Endothelial cell of umbilical vein (primary cell): ENCODE measurements around the gene CELF2. TPM values are rescaled to one million over a fixed set of nuclear protein-coding genes. Genes with fewer than 3 reads are reported as not detected.

ENCODE experiments used
- BruUV-seq: library from RNA; stranded (reverse); fragments of 400-500 nt; replicated peaks from 2 replicates; lab custom pipeline; 2021; lab: Mats Ljungman, UMichigan
- CTCF ChIA-PET: fragments of 300-600, 350-600 bp; sonication (Branson Sonifier 250); formaldehyde crosslinking; loops from one replicate; lab custom pipeline; 2021; ENCODE audit warnings: antibody characterized with exemption, inconsistent platforms; lab: Charles Lee
- POLR2A ChIA-PET: fragments of 300-600, 350-600 bp; sonication (Branson Sonifier 250); formaldehyde crosslinking; loops from one replicate; lab custom pipeline; 2021; ENCODE audit warnings: antibody characterized with exemption, inconsistent platforms; lab: Charles Lee
- DNase-seq: peaks from one replicate; pipeline ENCODE4 v3.0.0-alpha.2; 2011; ENCODE audit warnings: low read depth, low spot score
- FAIRE-seq: peaks from 2 replicates; lab custom pipeline; 2011; peaks lifted over from hg19 to GRCh38; lab: Jason Lieb, UNC
- H2AFZ ChIP-seq: 2 replicates; pipeline ENCODE4 v1.6.0; 2012; ENCODE audit warnings: low read depth, low read length, control low read depth, inconsistent platforms
- H3K27ac ChIP-seq: 2 replicates; pipeline ENCODE4 v1.5.1; 2011; ENCODE audit warnings: low read depth, mild to moderate bottlenecking, control low read depth, low read length, moderate library complexity; ENCODE audit not compliant: insufficient read depth
- H3K27me3 ChIP-seq, 2 experiments: 2 replicates each; pipeline versions ENCODE4 v1.6.0 to v1.6.1; 2011; ENCODE audit warnings: low read length in 2 of 2, mixed read lengths in 1 of 2; ENCODE audit not compliant: control insufficient read depth in 2 of 2, insufficient read depth in 2 of 2
- H3K36me3 ChIP-seq, 2 experiments: 2 replicates in 1 of 2; 3 replicates in 1 of 2; pipeline ENCODE4 v1.5.1; 2011; ENCODE audit warnings: low read length in 2 of 2, mild to moderate bottlenecking in 1 of 2, moderate library complexity in 1 of 2; ENCODE audit not compliant: control insufficient read depth in 2 of 2, insufficient read depth in 2 of 2; ENCODE audit errors: extremely low read depth in 1 of 2
- H3K4me1 ChIP-seq: 3 replicates; pipeline ENCODE4 v1.5.1; 2011; ENCODE audit warnings: mild to moderate bottlenecking, low read length; ENCODE audit not compliant: control insufficient read depth, insufficient read depth; ENCODE audit errors: extremely low read depth
- H3K4me2 ChIP-seq: 2 replicates; pipeline ENCODE4 v1.6.1; 2011; ENCODE audit warnings: low read length, control low read depth, mixed read lengths; ENCODE audit not compliant: insufficient read depth
- H3K4me3 ChIP-seq, 3 experiments: fragments of 200-600 bp in 1 of 3; sonication (generic), shearing (Covaris generic) in 1 of 3; replicated peaks in 1 of 3; 2 replicates each; pipeline ENCODE4 v1.5.1; 2011 to 2016; ENCODE audit warnings: control low read depth in 3 of 3, low read length in 3 of 3, mild to moderate bottlenecking in 2 of 3, inconsistent platforms in 1 of 3, low read depth in 1 of 3, moderate library complexity in 1 of 3; ENCODE audit not compliant: insufficient read depth in 1 of 3
- H3K79me2 ChIP-seq: 2 replicates; pipeline ENCODE4 v1.6.0; 2012; ENCODE audit warnings: low read length, inconsistent platforms; ENCODE audit not compliant: control insufficient read depth, insufficient read depth
- H3K9ac ChIP-seq: replicated peaks from 2 replicates; pipeline ENCODE3; 2011; ENCODE audit warnings: low read length, control low read depth; ENCODE audit not compliant: insufficient read depth; ENCODE audit errors: extremely low read depth
- H3K9me1 ChIP-seq: replicated peaks from 3 replicates; pipeline ENCODE4 v1.6.0; 2011; ENCODE audit warnings: mild to moderate bottlenecking, low read length; ENCODE audit not compliant: control insufficient read depth, insufficient read depth; ENCODE audit errors: extremely low read depth
- H3K9me3 ChIP-seq: replicated peaks from 2 replicates; pipeline ENCODE4 v1.5.1; 2012; ENCODE audit warnings: low read length, inconsistent platforms; ENCODE audit not compliant: control insufficient read depth, insufficient read depth
- H4K20me1 ChIP-seq: replicated peaks from 2 replicates; pipeline ENCODE3; 2011; ENCODE audit warnings: mild to moderate bottlenecking, low read length; ENCODE audit not compliant: control insufficient read depth, insufficient read depth; ENCODE audit errors: extremely low read depth
- EZH2 ChIP-seq: IDR thresholded peaks from 2 replicates; pipeline ENCODE4 v1.6.1; 2012; ENCODE audit warnings: borderline replicate concordance, low read depth, mild to moderate bottlenecking, moderate library complexity, low read length, inconsistent platforms; ENCODE audit not compliant: severe bottlenecking
- FOS ChIP-seq: IDR thresholded peaks from 2 replicates; pipeline ENCODE4 v1.6.1; 2011; ENCODE audit warnings: mild to moderate bottlenecking, low read length, moderate library complexity, borderline replicate concordance; ENCODE audit not compliant: insufficient read depth
- GATA2 ChIP-seq: IDR thresholded peaks from 2 replicates; pipeline ENCODE4 v1.7.0; 2011; ENCODE audit warnings: low read depth, mild to moderate bottlenecking, moderate library complexity, mixed read lengths, low read length; ENCODE audit not compliant: insufficient read length, insufficient read depth
- JUN ChIP-seq: IDR thresholded peaks from 2 replicates; pipeline ENCODE4 v1.6.1; 2011; ENCODE audit warnings: borderline replicate concordance, low read depth; ENCODE audit not compliant: insufficient read length, insufficient read depth
- MYC ChIP-seq: IDR thresholded peaks from one replicate; pipeline ENCODE4 v1.6.1; 2011; ENCODE audit warnings: mild to moderate bottlenecking, low read depth, low read length
- POLR2A ChIP-seq: IDR thresholded peaks from 2 replicates; pipeline ENCODE4 v1.6.1; 2012; ENCODE audit warnings: low read depth, mild to moderate bottlenecking, control low read depth, low read length
- POLR2AphosphoS5 ChIP-seq: IDR thresholded peaks from 2 replicates; pipeline ENCODE4 v1.6.1; 2012; ENCODE audit warnings: low read depth, mild to moderate bottlenecking, control low read depth, low read length, moderate library complexity; ENCODE audit not compliant: insufficient read depth
- dilution Hi-C: fragments of 300-500 bp; cut with MboI; formaldehyde crosslinking; loops from one replicate; pipeline ENCODE4 v1.15.0; 2019; ENCODE audit warnings: low sequenced_read_pairs; ENCODE audit not compliant: extremely low pct_ligation_motif_present
- intact Hi-C: fragments of 100-400 bp; cut with micrococcal nuclease; formaldehyde crosslinking; loops from one replicate; pipeline ENCODE4 v1.10.0; 2022
- polyA plus RNA-seq, 4 experiments: library from polyadenylated mRNA; depleted of rRNA in 3 of 4; stranded (reverse) in 3 of 4; unstranded in 1 of 4; fragments of >200 nt; gene quantifications; 2 replicates each; pipeline versions ENCODE4 v1.2.1 to v1.2.3, GENCODE V29; 2011 to 2012; ENCODE audit warnings: missing spikeins in 1 of 4
- total RNA-seq: library from RNA; stranded (reverse); gene quantifications from 2 replicates; pipeline ENCODE4 v1.2.3, GENCODE V29; 2021
- TF ChIP-seq, protein P1 (sequence below), 2 donors: IDR thresholded peaks; 1 replicate in 1 of 2; 2 replicates in 1 of 2; pipeline ENCODE4 v1.5.1; 2011; ENCODE audit warnings: low read length in 2 of 2, mild to moderate bottlenecking in 2 of 2, moderate library complexity in 2 of 2, control low read depth in 1 of 2, inconsistent platforms in 1 of 2, low read depth in 1 of 2; ENCODE audit not compliant: insufficient read depth in 1 of 2; ENCODE audit errors: extremely low read depth in 1 of 2
- TF ChIP-seq, protein P2 (sequence below): IDR thresholded peaks from 2 replicates; pipeline ENCODE4 v1.6.1; 2011; ENCODE audit not compliant: insufficient read depth, insufficient read length

CELF2 gene
- total and polyA plus RNA-seq, 2 donors (not counting 3 experiments of a cell fraction or from before 2014, with no cell fraction given), result 21.6 to 42.6 TPM

DNA sequence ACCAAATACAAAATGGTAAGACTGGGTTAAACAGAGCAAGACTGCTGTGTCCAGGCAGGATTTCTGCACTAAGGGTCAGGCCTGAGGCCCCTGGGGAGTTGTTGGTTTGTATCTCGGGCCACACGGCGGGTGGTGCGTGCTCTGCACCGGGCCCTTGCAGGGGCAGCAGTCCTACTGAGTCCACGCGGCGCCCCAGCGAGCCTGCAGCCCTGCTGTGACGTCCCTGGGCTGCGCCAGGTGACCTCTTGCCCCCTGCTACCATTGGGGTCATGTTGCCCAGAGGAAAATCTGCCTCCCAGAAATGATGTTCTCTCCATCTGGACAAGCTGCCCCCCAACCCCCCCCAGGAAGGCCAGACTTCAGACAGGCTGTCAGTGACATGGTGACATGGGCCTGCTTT is 281.5 kb downstream of the CELF2 start:
- Histone ChIP-seq H3K9me3 (no peaks in the 10 kb centered on the region), H3K36me3 (no peaks in the 10 kb centered on the region), H3K4me1 (no peaks in the 10 kb centered on the region), H3K4me3 (no peak overlapping the region), H3K27ac (no peak overlapping the region), H3K9ac (no peak overlapping the region), H2AFZ (no peak overlapping the region), H3K4me2 (no peak overlapping the region), H3K27me3 (no peaks in the 10 kb centered on the region), H3K79me2 (no peaks in the 10 kb centered on the region), H4K20me1 (no peaks in the 10 kb centered on the region), H3K9me1 (no peaks in the 10 kb centered on the region)
- FAIRE-seq (no peak), DNase-seq (no peak)
- dilution Hi-C loops (no loop called here), intact Hi-C loops (no loop called here)
- CTCF ChIA-PET, result no interaction called here
- BruUV-seq, result no TSS peak
- TF ChIP-seq FOS, result no peak
- no peak for TF ChIP-seq POLR2A
- no peak for TF ChIP-seq JUN
- TF ChIP-seq, protein P1, sequence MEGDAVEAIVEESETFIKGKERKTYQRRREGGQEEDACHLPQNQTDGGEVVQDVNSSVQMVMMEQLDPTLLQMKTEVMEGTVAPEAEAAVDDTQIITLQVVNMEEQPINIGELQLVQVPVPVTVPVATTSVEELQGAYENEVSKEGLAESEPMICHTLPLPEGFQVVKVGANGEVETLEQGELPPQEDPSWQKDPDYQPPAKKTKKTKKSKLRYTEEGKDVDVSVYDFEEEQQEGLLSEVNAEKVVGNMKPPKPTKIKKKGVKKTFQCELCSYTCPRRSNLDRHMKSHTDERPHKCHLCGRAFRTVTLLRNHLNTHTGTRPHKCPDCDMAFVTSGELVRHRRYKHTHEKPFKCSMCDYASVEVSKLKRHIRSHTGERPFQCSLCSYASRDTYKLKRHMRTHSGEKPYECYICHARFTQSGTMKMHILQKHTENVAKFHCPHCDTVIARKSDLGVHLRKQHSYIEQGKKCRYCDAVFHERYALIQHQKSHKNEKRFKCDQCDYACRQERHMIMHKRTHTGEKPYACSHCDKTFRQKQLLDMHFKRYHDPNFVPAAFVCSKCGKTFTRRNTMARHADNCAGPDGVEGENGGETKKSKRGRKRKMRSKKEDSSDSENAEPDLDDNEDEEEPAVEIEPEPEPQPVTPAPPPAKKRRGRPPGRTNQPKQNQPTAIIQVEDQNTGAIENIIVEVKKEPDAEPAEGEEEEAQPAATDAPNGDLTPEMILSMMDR (IDR thresholded peaks at IDR 0.05; ENCODE audit: extremely low read depth in 1 of 2, insufficient read depth in 1 of 2, low read depth in 1 of 2, low read length in 2 of 2), result no peak
- no peak for TF ChIP-seq EZH2
- TF ChIP-seq, protein P2, sequence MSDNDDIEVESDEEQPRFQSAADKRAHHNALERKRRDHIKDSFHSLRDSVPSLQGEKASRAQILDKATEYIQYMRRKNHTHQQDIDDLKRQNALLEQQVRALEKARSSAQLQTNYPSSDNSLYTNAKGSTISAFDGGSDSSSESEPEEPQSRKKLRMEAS, result no peak
- no peak for TF ChIP-seq POLR2AphosphoS5
- no peak for TF ChIP-seq GATA2
- TF ChIP-seq MYC, result no peak
- POLR2A ChIA-PET, result no interaction called here
